GM12874 (cell line): ENCODE measurements around the gene INHBC.

Source experiments
- TF ChIP-seq, protein P1 (sequence below): IDR thresholded peaks from 2 replicates; pipeline ENCODE4 v1.5.1; 2011; ENCODE audit warnings: low read depth, mild to moderate bottlenecking, control low read depth, low read length, moderate library complexity; ENCODE audit not compliant: insufficient read depth

The INHBC gene

DNA sequence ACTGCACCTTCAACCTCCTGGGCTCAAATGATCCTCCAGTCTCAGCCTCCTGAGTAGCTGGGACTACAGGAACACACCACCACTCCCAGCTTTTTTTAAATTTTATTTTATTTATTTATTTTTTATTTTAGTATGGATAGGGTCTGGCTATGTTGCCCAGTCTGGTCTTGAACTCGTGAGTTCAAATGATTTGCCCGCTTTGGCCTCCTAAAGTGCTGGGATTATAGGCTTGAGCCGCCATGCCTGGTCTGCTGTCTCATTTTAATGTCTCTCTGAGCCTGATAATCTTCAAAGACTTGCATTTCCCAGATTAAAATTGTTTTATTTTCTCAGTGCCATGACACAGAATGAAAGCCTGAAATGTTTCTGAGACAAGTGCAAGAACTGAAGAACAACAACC is 1.2 kb upstream of the INHBC start:
- TF ChIP-seq, protein P1, sequence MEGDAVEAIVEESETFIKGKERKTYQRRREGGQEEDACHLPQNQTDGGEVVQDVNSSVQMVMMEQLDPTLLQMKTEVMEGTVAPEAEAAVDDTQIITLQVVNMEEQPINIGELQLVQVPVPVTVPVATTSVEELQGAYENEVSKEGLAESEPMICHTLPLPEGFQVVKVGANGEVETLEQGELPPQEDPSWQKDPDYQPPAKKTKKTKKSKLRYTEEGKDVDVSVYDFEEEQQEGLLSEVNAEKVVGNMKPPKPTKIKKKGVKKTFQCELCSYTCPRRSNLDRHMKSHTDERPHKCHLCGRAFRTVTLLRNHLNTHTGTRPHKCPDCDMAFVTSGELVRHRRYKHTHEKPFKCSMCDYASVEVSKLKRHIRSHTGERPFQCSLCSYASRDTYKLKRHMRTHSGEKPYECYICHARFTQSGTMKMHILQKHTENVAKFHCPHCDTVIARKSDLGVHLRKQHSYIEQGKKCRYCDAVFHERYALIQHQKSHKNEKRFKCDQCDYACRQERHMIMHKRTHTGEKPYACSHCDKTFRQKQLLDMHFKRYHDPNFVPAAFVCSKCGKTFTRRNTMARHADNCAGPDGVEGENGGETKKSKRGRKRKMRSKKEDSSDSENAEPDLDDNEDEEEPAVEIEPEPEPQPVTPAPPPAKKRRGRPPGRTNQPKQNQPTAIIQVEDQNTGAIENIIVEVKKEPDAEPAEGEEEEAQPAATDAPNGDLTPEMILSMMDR = no peak

DNA sequence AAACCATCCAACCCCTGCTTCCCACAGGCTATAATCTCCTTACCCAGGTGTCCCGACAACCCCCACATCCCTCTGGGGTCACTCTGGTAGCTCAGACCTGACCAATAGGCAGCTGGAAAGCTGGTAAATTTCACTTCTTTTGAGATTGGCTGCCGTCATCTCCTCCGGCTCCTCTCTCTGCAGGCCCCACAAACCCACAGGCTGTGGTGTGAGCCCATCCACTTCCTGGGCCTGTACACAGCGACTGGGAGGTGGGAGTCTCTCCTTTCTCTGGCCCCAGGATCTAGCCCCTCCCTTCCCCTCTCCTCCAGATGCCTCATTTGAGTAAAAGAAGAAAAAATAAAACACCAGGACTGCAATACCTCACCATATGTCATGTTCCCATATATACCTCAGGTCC is 709 bp downstream of the INHBC start:
- TF ChIP-seq, protein P1 = no peak

DNA sequence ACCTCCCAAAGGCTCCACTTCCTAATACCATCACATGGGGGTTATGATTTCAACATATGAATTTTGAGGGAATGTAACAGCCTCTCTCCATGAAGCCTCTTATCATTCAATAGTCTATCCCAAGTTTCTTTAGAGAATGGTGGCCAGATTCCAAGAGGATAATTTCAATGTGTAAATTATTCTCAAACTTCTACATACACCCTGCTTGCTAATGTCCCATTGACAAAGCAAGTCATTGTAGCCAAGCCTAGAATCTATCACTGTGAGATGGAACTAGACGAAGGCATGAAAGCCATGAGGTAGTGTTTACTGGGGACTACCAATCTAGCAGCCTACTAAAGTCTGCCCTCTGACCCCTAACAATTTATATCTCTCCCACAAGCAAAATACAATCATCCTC is 3.8 kb downstream of the INHBC start:
- TF ChIP-seq, protein P1 = no peak

DNA sequence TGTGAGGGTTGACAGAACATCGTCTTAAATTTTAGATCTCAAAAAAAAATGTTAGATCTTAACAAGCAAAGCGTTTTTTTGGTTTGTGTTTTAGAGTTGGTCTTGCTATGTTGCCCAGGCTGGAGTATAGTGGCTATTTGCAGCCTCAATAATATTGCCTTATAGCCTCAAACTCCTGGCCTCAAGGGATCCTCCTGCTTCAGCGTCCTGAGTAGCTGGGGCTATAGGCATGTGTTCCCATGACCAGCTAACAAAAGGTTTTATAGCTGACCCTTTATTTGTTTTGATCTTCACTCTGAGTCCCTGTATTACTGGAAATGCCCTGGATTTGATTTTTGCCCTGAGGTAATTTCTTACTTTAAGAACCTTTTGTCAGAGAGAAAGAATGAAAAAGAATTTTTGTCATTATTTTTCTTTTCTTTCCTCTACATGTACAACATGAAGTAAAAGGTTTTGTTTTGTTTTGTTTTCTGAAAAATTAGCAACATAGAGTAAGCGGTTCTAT is 5.2 kb downstream of the INHBC start:
- TF ChIP-seq, protein P1 = no peak

DNA sequence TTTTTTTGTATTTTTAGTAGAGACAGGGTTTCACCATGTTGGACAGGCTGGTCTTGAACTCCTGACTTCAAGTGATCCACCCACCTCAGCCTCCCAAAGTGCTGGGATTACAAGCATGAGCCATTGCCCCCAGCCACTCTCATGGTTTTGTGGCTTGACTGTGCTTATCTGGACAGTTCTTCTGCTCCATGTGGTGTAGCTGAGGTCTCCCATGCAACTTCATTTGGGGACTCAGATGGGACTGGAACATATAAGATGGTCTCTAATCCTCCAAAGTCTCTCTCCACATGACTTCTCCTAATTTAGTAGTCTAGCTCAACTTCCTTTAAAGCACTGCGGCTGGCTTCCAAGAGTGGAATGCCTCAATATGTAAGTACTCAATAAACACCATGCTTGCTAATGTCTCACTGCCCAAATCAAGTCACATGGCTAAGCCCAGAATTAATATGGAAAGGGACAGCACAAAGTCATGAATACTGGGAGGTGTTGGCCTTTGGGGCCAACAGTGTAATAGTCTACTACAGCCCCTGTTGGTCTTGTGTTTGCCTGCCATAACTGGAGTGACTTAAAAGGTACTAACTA is 7.4 kb downstream of the INHBC start:
- TF ChIP-seq, protein P1 = no peak

DNA sequence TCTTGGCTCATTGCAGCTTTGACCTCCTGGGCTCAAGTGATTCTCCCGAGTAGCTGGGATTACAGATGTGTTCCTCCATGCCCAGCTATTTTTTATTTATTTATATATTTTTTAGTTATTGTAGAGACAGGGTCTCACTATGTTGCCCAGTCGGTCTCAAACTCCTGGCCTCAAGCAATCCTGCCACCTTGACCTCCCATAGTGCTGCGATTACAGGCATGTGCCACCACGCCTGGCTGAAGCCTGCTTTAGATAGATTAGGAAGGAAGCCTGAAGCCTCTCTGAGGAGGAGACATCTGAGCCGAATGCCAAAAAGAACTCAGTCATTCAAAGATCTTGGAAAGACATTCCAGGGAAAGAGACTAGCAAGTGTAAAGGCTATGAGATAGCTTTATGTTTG is 10.2 kb downstream of the INHBC start:
- TF ChIP-seq, protein P1 = no peak

DNA sequence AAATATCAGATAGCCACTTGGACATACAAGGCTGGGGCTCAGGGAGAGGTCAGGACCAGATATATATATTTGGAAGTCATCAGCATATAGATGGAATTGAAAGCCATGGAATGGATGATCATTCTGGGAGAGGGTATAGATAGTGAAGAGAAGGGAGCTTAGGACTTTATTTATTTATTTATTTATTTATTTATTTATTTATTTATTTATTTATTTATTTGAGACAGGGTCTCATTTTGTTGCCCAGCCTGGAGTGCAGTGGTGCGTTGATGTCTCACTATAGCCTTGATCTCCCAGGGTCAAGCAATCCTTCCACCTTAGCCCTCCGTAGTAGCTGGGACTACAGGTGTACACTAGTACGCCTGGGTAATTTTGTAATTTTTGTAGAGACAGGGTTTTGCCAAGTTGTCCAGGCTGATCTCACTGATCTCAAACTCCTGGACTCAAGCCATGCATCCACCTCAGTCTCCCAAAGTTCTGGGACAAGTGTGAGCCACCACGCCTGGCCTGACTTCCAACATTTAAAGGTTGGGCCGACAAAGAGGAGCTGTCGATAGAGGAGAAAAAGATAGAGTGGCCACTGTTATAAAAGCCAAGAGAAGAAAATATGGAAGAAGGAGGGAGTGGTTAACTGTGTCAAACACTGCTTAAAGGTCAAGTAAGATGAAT is 11.8 kb downstream of the INHBC start:
- TF ChIP-seq, protein P1 = no peak
